Activated CD4-positive, alpha-beta memory T cell treated with anti-CD3 and anti-CD28 coated beads for 36 hours (primary cell): Measurements from ENCODE around the gene MCHR1. TPM values are rescaled to one million over a fixed set of nuclear protein-coding genes. Genes with fewer than 3 reads are reported as not detected.
A peak's percentile ranks its signal among the peaks of the same experiment; 100 is the strongest.

Experiments used
- CTCF ChIA-PET: fragments of 350-600 bp; sonication (Branson Sonifier 250); formaldehyde crosslinking; loops from one replicate; lab custom pipeline; 2021; ENCODE audit warnings: antibody characterized with exemption, inconsistent platforms; lab: Charles Lee
- POLR2A ChIA-PET: fragments of 350-600 bp; sonication (Branson Sonifier 250); formaldehyde crosslinking; loops from one replicate; lab custom pipeline; 2021; ENCODE audit warnings: antibody characterized with exemption; lab: Charles Lee
- DNase-seq: peaks from one replicate; pipeline ENCODE4 v3.0.0-alpha.2; 2020
- H3K27ac Mint-ChIP-seq: one replicate; pipeline ENCODE4 v1.8.0; 2021; ENCODE audit warnings: mixed read lengths
- H3K27me3 Mint-ChIP-seq: one replicate; pipeline ENCODE4 v1.8.0; 2021; ENCODE audit warnings: mixed read lengths
- H3K36me3 Mint-ChIP-seq: one replicate; pipeline ENCODE4 v1.8.0; 2021; ENCODE audit warnings: mixed read lengths
- H3K4me1 Mint-ChIP-seq: one replicate; pipeline ENCODE4 v1.8.0; 2021; ENCODE audit warnings: low read depth, mixed read lengths
- H3K4me3 Mint-ChIP-seq: one replicate; pipeline ENCODE4 v1.8.0; 2021; ENCODE audit warnings: mild to moderate bottlenecking, mixed read lengths
- H3K9me3 Mint-ChIP-seq: one replicate; pipeline ENCODE4 v1.8.0; 2021; ENCODE audit warnings: mixed read lengths
- intact Hi-C: fragments of 100-400 bp; cut with micrococcal nuclease; formaldehyde crosslinking; loops from one replicate; pipeline ENCODE4 v1.15.1; 2023
- total RNA-seq, 2 experiments: library from RNA; stranded (reverse); gene quantifications; one replicate each; pipeline ENCODE4 v1.2.3, GENCODE V29; 2021

MCHR1 gene
- total RNA-seq, 2 experiments from 2014 or later = not detected

DNA sequence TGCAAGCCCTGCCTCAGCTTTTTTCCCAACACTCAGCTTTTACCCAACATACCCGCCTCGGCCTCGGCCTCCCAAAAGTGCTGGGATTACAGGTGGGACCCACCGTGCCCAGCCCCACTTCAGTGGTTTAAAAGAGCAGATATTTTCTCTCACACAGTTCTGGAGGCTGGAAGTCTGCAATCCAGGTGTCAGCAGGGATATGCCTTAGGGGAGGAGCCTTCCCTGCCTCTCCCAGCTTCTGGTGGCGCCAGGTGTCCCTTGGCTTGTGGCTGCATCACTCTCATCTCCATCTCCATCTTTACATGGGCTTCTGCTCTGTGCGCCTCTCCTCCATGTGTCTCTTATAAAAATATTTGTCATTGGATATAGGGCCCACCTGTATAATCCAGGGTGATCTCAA is 50.0 kb downstream of the MCHR1 start:
- intact Hi-C loops = no loop called here
- ChIA-PET POLR2A (interaction anchor here (0.6 to 1.0 kb wide), 2 partner anchors 18 to 256 kb away, joined by 3 read pairs; no protein-coding TSS in a partner anchor), CTCF (interaction anchor here (1.2 kb wide), 1 partner anchor 46 kb away, joined by 7 read pairs; no protein-coding TSS in a partner anchor)
- H3K27me3 Mint-ChIP-seq = no peaks in the 10 kb centered on the region
- H3K9me3 Mint-ChIP-seq = no peaks in the 10 kb centered on the region
- no peak overlapping the region for H3K4me3 Mint-ChIP-seq
- peaks cover 43% of the 10 kb centered on the region for H3K4me1 Mint-ChIP-seq
- no peak for DNase-seq
- peak overlapping the region; percentile 77 for H3K27ac Mint-ChIP-seq
- no peaks in the 10 kb centered on the region for H3K36me3 Mint-ChIP-seq

Other genes starting within 250 kb of the MCHR1 start
- gene MRTFA, start 42.8 kb upstream of the MCHR1 start, total RNA-seq = 10 to 100 TPM; 44.1 to 45.5 TPM
- 10 to 100 TPM; 29.3 to 30.8 TPM for gene SLC25A17, start 139.9 kb downstream of the MCHR1 start, total RNA-seq
- 100 to 1,000 TPM; 240 to 263 TPM for gene ST13, start 177.2 kb downstream of the MCHR1 start, total RNA-seq
- gene XPNPEP3, start 177.7 kb downstream of the MCHR1 start, total RNA-seq = 10 to 100 TPM; 19.4 to 20.1 TPM
- not detected for gene DNAJB7, start 182.6 kb downstream of the MCHR1 start, total RNA-seq